A549 (cell line): ENCODE data around the gene TMEFF2.

ENCODE experiments used
- HDAC2 ChIP-seq: fragments of 200-600 bp; sonication (generic); IDR thresholded peaks from 2 replicates; pipeline ENCODE4 v1.6.1; 2016
- RAD21 ChIP-seq, 2 experiments: fragments of >200 bp in 1 of 2; sonication (Bioruptor Twin) in 1 of 2; formaldehyde crosslinking in 1 of 2; IDR thresholded peaks in 1 of 2; conservative IDR thresholded peaks in 1 of 2; 2 replicates in 1 of 2; 3 replicates in 1 of 2; pipeline ENCODE4 v1.6.1; 2012 to 2018; ENCODE audit warnings: inconsistent platforms in 1 of 2
- SREBF2 ChIP-seq: fragments of 450-650 bp; IDR thresholded peaks from 2 replicates; pipeline ENCODE4 v1.6.1; 2014; ENCODE audit warnings: mild to moderate bottlenecking, moderate library complexity
- TF ChIP-seq, protein P1 (sequence below): fragments of >200 bp; sonication (Bioruptor Twin); formaldehyde crosslinking; IDR thresholded peaks from 3 replicates; pipeline ENCODE4 v1.5.1; 2016
- TF ChIP-seq, protein P2 (sequence below): IDR thresholded peaks from 2 replicates; pipeline ENCODE4 v1.6.1; 2012

DNA sequence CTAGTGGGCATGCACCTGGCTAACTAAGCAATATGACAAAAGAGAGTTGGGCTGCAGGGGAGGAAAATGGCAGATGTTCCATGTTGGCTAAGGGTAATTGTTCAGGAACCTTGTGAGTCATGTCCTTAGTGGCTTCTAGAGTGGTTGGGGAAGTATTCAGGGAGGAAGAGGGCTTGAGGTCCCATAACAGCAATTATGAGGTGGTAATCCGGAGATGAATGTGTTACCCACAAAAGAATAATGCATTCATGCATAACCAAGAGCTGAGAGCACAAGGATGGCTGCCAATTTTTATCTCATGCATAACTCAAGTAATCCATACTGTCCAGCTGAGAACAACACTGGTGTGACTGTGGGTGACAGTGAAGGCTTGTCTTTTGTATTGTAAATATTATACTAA, 42.9 kb downstream of the TMEFF2 start:
- TF ChIP-seq HDAC2 (no peak), RAD21 (conservative IDR thresholded peaks at IDR 0.05 in 1 of 2, IDR thresholded peaks at IDR 0.05 in 1 of 2) (no peak), SREBF2 (no peak)
- TF ChIP-seq, protein P1, sequence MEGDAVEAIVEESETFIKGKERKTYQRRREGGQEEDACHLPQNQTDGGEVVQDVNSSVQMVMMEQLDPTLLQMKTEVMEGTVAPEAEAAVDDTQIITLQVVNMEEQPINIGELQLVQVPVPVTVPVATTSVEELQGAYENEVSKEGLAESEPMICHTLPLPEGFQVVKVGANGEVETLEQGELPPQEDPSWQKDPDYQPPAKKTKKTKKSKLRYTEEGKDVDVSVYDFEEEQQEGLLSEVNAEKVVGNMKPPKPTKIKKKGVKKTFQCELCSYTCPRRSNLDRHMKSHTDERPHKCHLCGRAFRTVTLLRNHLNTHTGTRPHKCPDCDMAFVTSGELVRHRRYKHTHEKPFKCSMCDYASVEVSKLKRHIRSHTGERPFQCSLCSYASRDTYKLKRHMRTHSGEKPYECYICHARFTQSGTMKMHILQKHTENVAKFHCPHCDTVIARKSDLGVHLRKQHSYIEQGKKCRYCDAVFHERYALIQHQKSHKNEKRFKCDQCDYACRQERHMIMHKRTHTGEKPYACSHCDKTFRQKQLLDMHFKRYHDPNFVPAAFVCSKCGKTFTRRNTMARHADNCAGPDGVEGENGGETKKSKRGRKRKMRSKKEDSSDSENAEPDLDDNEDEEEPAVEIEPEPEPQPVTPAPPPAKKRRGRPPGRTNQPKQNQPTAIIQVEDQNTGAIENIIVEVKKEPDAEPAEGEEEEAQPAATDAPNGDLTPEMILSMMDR, result no peak
- TF ChIP-seq, protein P2, sequence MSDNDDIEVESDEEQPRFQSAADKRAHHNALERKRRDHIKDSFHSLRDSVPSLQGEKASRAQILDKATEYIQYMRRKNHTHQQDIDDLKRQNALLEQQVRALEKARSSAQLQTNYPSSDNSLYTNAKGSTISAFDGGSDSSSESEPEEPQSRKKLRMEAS, result no peak
